HEK293 (cell line): ENCODE measurements around the gene DHRS11.

Source experiments
- FEZF1 ChIP-seq: fragments of 450-650 bp; formaldehyde crosslinking; IDR thresholded peaks from 2 replicates; pipeline ENCODE4 v1.5.1; 2016; ENCODE audit warnings: missing biosample characterization, missing genetic modification characterization
- ZEB2 ChIP-seq: fragments of 450-650 bp; formaldehyde crosslinking; IDR thresholded peaks from 2 replicates; pipeline ENCODE4 v1.5.1; 2016; ENCODE audit warnings: missing biosample characterization, missing genetic modification characterization
- ZNF341 ChIP-seq: fragments of 450-650 bp; formaldehyde crosslinking; IDR thresholded peaks from 2 replicates; pipeline ENCODE4; 2016; ENCODE audit warnings: low read depth, missing biosample characterization, missing genetic modification characterization
- ZNF37A ChIP-seq: fragments of 450-650 bp; IDR thresholded peaks from 2 replicates; pipeline ENCODE4 v1.5.1; 2018; ENCODE audit warnings: missing biosample characterization, missing genetic modification characterization
- ZNF776 ChIP-seq: fragments of 450-650 bp; formaldehyde crosslinking; IDR thresholded peaks from 2 replicates; pipeline ENCODE4 v1.5.0; 2017; ENCODE audit warnings: missing biosample characterization, missing genetic modification characterization, borderline replicate concordance
- TF ChIP-seq, protein P1 (sequence below): fragments of 450-650 bp; formaldehyde crosslinking; IDR thresholded peaks from 2 replicates; pipeline ENCODE4 v1.5.1; 2016; ENCODE audit warnings: missing biosample characterization, missing genetic modification characterization
- TF ChIP-seq, protein P2 (sequence below): IDR thresholded peaks from 2 replicates; pipeline ENCODE4 v1.6.1; 2011; ENCODE audit warnings: mild to moderate bottlenecking, low read depth, low read length, borderline replicate concordance
- TF ChIP-seq, protein P3 (sequence below): sonication (generic); formaldehyde crosslinking; IDR thresholded peaks from 2 replicates; pipeline ENCODE4 v1.8.1; 2022; ENCODE audit warnings: mild to moderate bottlenecking, moderate library complexity, missing genetic modification reagents

DNA sequence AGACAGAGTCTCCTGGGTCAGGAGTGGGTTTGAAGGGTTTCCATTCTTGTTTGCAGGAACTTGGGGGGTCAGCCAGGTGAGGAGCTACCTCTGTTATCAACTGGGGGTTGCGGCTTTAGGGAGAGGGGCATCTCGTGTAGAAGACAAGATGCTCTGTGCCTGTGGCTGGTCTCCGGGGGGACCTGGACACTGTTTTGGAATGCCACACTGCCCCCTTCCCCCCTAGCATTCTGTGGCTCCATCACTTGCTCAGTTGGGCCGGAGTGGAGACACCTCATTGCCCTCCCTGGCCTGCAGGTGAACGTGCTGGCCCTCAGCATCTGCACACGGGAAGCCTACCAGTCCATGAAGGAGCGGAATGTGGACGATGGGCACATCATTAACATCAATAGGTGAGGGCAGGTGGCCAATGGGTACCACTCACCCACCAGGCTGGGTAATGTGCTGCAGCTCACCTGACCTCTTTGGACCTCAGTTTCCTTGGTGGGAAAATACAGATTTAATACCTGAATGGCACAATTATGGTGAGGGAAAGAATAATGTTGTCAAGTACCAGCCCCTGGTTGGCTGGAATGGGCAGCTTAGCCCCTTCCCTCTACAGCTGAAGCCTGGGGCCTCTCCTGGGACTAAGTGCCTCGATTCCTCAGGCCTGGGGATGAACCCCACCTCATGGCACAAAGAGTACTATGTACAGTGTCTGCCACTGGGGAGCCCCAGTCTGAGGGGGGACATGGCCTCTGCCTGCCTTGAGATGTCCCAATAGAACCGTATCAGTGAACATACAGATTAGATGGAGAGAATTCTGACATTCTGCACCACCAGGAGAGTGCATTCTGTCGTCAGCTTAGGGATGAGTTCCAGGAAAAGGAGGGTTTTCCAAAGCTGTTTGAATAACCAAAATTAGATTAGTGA, 6.4 kb downstream of the DHRS11 start:
- TF ChIP-seq, protein P1, sequence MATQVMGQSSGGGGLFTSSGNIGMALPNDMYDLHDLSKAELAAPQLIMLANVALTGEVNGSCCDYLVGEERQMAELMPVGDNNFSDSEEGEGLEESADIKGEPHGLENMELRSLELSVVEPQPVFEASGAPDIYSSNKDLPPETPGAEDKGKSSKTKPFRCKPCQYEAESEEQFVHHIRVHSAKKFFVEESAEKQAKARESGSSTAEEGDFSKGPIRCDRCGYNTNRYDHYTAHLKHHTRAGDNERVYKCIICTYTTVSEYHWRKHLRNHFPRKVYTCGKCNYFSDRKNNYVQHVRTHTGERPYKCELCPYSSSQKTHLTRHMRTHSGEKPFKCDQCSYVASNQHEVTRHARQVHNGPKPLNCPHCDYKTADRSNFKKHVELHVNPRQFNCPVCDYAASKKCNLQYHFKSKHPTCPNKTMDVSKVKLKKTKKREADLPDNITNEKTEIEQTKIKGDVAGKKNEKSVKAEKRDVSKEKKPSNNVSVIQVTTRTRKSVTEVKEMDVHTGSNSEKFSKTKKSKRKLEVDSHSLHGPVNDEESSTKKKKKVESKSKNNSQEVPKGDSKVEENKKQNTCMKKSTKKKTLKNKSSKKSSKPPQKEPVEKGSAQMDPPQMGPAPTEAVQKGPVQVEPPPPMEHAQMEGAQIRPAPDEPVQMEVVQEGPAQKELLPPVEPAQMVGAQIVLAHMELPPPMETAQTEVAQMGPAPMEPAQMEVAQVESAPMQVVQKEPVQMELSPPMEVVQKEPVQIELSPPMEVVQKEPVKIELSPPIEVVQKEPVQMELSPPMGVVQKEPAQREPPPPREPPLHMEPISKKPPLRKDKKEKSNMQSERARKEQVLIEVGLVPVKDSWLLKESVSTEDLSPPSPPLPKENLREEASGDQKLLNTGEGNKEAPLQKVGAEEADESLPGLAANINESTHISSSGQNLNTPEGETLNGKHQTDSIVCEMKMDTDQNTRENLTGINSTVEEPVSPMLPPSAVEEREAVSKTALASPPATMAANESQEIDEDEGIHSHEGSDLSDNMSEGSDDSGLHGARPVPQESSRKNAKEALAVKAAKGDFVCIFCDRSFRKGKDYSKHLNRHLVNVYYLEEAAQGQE (tag by site-specific recombination), result no peak
- TF ChIP-seq ZNF341 (tag by site-specific recombination) (no peak), FEZF1 (tag by site-specific recombination) (no peak), ZNF37A (tag by site-specific recombination) (no peak), ZEB2 (no peak), ZNF776 (tag by site-specific recombination) (no peak)
- TF ChIP-seq, protein P2, sequence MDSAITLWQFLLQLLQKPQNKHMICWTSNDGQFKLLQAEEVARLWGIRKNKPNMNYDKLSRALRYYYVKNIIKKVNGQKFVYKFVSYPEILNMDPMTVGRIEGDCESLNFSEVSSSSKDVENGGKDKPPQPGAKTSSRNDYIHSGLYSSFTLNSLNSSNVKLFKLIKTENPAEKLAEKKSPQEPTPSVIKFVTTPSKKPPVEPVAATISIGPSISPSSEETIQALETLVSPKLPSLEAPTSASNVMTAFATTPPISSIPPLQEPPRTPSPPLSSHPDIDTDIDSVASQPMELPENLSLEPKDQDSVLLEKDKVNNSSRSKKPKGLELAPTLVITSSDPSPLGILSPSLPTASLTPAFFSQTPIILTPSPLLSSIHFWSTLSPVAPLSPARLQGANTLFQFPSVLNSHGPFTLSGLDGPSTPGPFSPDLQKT, result no peak
- TF ChIP-seq, protein P3, sequence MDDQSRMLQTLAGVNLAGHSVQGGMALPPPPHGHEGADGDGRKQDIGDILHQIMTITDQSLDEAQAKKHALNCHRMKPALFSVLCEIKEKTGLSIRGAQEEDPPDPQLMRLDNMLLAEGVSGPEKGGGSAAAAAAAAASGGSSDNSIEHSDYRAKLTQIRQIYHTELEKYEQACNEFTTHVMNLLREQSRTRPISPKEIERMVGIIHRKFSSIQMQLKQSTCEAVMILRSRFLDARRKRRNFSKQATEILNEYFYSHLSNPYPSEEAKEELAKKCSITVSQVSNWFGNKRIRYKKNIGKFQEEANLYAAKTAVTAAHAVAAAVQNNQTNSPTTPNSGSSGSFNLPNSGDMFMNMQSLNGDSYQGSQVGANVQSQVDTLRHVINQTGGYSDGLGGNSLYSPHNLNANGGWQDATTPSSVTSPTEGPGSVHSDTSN (CRISPR knock-in tag), result no peak
